ENCODE measurements around the gene ATP8B4.

- TF ChIP-seq POLR2A (IDR thresholded peaks at IDR 0.05; ENCODE audit: low read length) = no peak
- TF ChIP-seq GATA1 (IDR thresholded peaks at IDR 0.05; ENCODE audit: low read depth, low read length) = no peak
Measured at GRCh38 chr15:50143255-50143860, 24.3 kb upstream of the ATP8B4 start.

All from erythroblast (primary cell).